ENCODE measurements around the gene SPTBN4. TPM values are rescaled to one million over a fixed set of nuclear protein-coding genes. Genes with fewer than 3 reads are reported as not detected.
"Not testable (repeated sequence)": the region's sequence is repeated elsewhere in the genome, so short reads cannot be mapped to it uniquely, and the experiment has no call there.

Gene SPTBN4
- total and polyA plus RNA-seq, 4 donors: 0.58 to 0.80 (median 0.72) TPM

GRCh38 chr19:40497214-40497613 lies 30.4 kb downstream of the SPTBN4 start:
- H3K4me1 ChIP-seq (ENCODE audit: control insufficient read depth in 5 of 5, insufficient read depth in 5 of 5, low read length in 5 of 5): no peaks in the 10 kb centered on the region
- no peak for ATAC-seq (ENCODE audit: insufficient read depth, low FRiP score)
- no peak for DNase-seq
- H3K4me3 ChIP-seq: no peak overlapping the region
- no peak for TF ChIP-seq CTCF (IDR thresholded peaks at IDR 0.05; ENCODE audit: control extremely low read depth, extremely low read depth)
- H3K9ac ChIP-seq (ENCODE audit: insufficient read depth in 1 of 2, low read length in 2 of 2): no peak overlapping the region
- peaks cover 0 to 4% (median 0%) of the 10 kb centered on the region in 3 donors for H3K27me3 ChIP-seq (ENCODE audit: control insufficient read depth in 3 of 3, insufficient read depth in 3 of 3, low read length in 2 of 3)
- H3K36me3 ChIP-seq (ENCODE audit: control insufficient read depth in 4 of 4, insufficient read depth in 4 of 4, low read length in 4 of 4): no peaks in the 10 kb centered on the region
- 89 to 90% methylated on average over 12 of the region's 12 CpGs for WGBS, 2 donors
- no peak overlapping the region for H3K27ac ChIP-seq (ENCODE audit: low read depth in 1 of 2, low read length in 1 of 2)
- H3K9me3 ChIP-seq (ENCODE audit: control insufficient read depth in 4 of 4, insufficient read depth in 3 of 4, low read length in 3 of 4): peaks cover 0 to 5% (median 0%) of the 10 kb centered on the region in 4 donors

- Histone ChIP-seq H3K4me1 (ENCODE audit: control insufficient read depth in 5 of 5, insufficient read depth in 5 of 5, low read length in 5 of 5) (no peaks in the 10 kb centered on the region), H3K9ac (ENCODE audit: insufficient read depth in 1 of 2, low read length in 2 of 2) (no peak overlapping the region), H3K36me3 (ENCODE audit: control insufficient read depth in 4 of 4, insufficient read depth in 4 of 4, low read length in 4 of 4) (no peaks in the 10 kb centered on the region), H3K27ac (ENCODE audit: low read depth in 1 of 2, low read length in 1 of 2) (no peak overlapping the region), H3K27me3 (ENCODE audit: control insufficient read depth in 3 of 3, insufficient read depth in 3 of 3, low read length in 2 of 3) (peaks cover 0 to 4% (median 0%) of the 10 kb centered on the region in 3 donors), H3K9me3 (ENCODE audit: control insufficient read depth in 4 of 4, insufficient read depth in 3 of 4, low read length in 3 of 4) (no peaks in the 10 kb centered on the region), H3K4me3 (no peak overlapping the region)
- ATAC-seq (ENCODE audit: insufficient read depth, low FRiP score) (no peak), DNase-seq (no peak)
- 92 to 96% methylated on average over 5 of the region's 5 CpGs for WGBS, 2 donors
- no peak for TF ChIP-seq CTCF (IDR thresholded peaks at IDR 0.05; ENCODE audit: control extremely low read depth, extremely low read depth)
These were observed 32.5 kb downstream of the SPTBN4 start for GRCh38 chr19:40499320-40499719.

GRCh38 chr19:40500678-40501530 lies 34.1 kb downstream of the SPTBN4 start:
- not testable (repeated sequence) for H3K9ac ChIP-seq (ENCODE audit: insufficient read depth in 1 of 2, low read length in 2 of 2); ATAC-seq (ENCODE audit: insufficient read depth, low FRiP score); H3K4me1 ChIP-seq (ENCODE audit: control insufficient read depth in 5 of 5, insufficient read depth in 5 of 5, low read length in 5 of 5); H3K27me3 ChIP-seq (ENCODE audit: control insufficient read depth in 3 of 3, insufficient read depth in 3 of 3, low read length in 2 of 3); H3K36me3 ChIP-seq (ENCODE audit: control insufficient read depth in 4 of 4, insufficient read depth in 4 of 4, low read length in 4 of 4); H3K27ac ChIP-seq (ENCODE audit: low read depth in 1 of 2, low read length in 1 of 2); H3K4me3 ChIP-seq; H3K9me3 ChIP-seq (ENCODE audit: control insufficient read depth in 4 of 4, insufficient read depth in 3 of 4, low read length in 3 of 4); DNase-seq
- 85 to 88% methylated on average over 8 of the region's 8 CpGs for WGBS, 2 donors

GRCh38 chr19:40501599-40501998 lies 34.8 kb downstream of the SPTBN4 start:
- H3K27me3 ChIP-seq (ENCODE audit: control insufficient read depth in 3 of 3, insufficient read depth in 3 of 3, low read length in 2 of 3): no peaks in the 10 kb centered on the region
- H3K9me3 ChIP-seq (ENCODE audit: control insufficient read depth in 4 of 4, insufficient read depth in 3 of 4, low read length in 3 of 4): no peaks in the 10 kb centered on the region
- no peak for TF ChIP-seq CTCF (IDR thresholded peaks at IDR 0.05; ENCODE audit: control extremely low read depth, extremely low read depth)
- 85 to 88% methylated on average over 4 of the region's 4 CpGs for WGBS, 2 donors
- no peak for ATAC-seq (ENCODE audit: insufficient read depth, low FRiP score)
- H3K27ac ChIP-seq (ENCODE audit: low read depth in 1 of 2, low read length in 1 of 2): no peak overlapping the region
- H3K4me3 ChIP-seq: no peak overlapping the region
- H3K9ac ChIP-seq (ENCODE audit: insufficient read depth in 1 of 2, low read length in 2 of 2): no peak overlapping the region
- no peaks in the 10 kb centered on the region for H3K4me1 ChIP-seq (ENCODE audit: control insufficient read depth in 5 of 5, insufficient read depth in 5 of 5, low read length in 5 of 5)
- no peaks in the 10 kb centered on the region for H3K36me3 ChIP-seq (ENCODE audit: control insufficient read depth in 4 of 4, insufficient read depth in 4 of 4, low read length in 4 of 4)
- DNase-seq: no peak
